Measurements from ENCODE around the gene CHD9.

- TF ChIP-seq YY1 (IDR thresholded peaks at IDR 0.05; ENCODE audit: extremely low read depth, insufficient replicate concordance, low read depth, low read length): no peak
- no peak for TF ChIP-seq CTCF (IDR thresholded peaks at IDR 0.05 in 2 of 3, conservative IDR thresholded peaks at IDR 0.05 in 1 of 3; ENCODE audit: borderline replicate concordance in 1 of 3, insufficient read depth in 1 of 3, low read depth in 2 of 3, low read length in 2 of 3)
- TF ChIP-seq REST (IDR thresholded peaks at IDR 0.05; ENCODE audit: low read depth): no peak
- TF ChIP-seq EZH2 (IDR thresholded peaks at IDR 0.05): no peak
- no peak for TF ChIP-seq POLR2A (IDR thresholded peaks at IDR 0.05; ENCODE audit: borderline replicate concordance, extremely low read depth, insufficient read depth, insufficient read length)
- no peak for TF ChIP-seq ATF3 (IDR thresholded peaks at IDR 0.05)
- TF ChIP-seq POLR2AphosphoS5 (IDR thresholded peaks at IDR 0.05; ENCODE audit: low read depth, low read length): no peak
- TF ChIP-seq MAX (IDR thresholded peaks at IDR 0.05): no peak
Observed at GRCh38 chr16:53068423-53068833, 13.6 kb downstream of the CHD9 start.

Measured in HCT116 (cell line).